Hematopoietic multipotent progenitor cell treated with erythropoietin and hydrocortisone succinate and interleukin-3 and kit ligand, for 15 days (in vitro differentiated cells): ENCODE results near the gene TOX2.
A peak's percentile ranks its signal among the peaks of the same experiment; 100 is the strongest.

Experiments
- DNase-seq: peaks from one replicate; pipeline ENCODE4 v3.0.0-alpha.2; 2015; ENCODE audit warnings: low spot score

Gene TOX2

DNA sequence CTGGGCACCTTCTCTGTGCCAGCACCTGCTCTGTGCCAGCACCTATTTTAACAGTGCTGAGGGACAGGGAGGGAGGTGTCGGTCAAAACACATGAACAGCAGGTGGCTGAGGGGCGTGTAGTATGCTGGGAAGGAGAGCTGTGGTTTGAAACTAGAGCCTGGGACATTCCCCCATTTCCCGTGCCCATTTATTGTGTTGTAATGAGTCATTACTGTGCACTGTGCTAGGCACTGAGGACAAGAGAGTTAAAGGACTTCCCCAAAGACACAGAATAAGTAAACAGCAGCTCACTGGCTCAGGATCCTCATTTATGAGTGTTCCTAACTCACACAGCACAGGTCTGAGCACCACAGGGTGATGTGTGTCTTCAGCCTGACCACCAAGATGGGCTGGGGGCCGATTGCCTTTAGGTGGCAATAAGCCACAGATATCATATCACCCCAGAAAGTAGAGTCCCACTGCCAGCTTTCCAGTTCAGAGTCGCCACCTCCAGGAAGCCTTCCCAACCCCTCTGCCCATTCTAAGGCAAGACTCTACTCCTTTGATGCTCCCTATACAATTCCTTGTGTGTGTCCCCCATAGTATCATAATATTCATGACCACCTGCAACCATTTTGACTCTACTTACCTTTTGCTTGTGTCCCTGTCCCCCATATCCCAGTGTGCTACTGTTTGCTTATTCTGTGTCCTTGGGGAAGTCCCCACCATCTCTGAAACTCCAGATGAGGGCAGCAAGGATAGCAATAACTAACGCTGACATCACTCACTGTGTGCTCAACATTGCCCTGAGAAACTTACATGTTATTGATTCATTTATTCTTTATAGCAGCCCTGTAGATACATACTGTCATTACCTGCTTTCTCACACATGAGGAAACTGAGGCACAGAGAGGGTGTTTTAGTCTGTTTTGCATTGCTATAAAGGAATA lies 87.3 kb downstream of the TOX2 start:
- DNase-seq, result no peak

- no peak for DNase-seq
These were observed 88.2 kb downstream of the TOX2 start for GRCh38 chr20:44002861-44003260.

- DNase-seq, result no peak
These were observed 89.0 kb downstream of the TOX2 start for GRCh38 chr20:44003609-44004008.

GRCh38 chr20:44004306-44004915 lies 89.8 kb downstream of the TOX2 start:
- DNase-seq, result no peak

DNA sequence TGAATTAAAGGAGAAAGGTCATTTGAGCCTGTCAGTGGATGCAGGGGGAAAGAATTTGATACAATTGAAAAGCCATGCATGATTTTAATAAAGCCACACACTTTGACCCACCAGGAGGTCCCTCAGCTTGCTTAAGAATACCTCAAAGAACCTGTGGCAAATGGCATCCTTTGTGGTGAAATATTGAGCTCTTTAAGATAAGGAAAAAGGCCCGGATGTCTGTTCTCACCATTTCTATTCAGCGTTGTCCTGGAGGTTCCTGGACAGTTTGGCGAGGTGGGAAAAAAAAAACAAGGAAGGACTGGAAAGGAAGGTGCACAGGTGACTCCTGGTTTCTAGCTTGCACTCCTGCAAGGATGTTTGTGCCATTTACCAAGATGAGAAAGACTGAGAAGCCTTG lies 91.0 kb downstream of the TOX2 start:
- DNase-seq, result no peak

GRCh38 chr20:44006126-44006525 lies 91.5 kb downstream of the TOX2 start:
- DNase-seq, result no peak

GRCh38 chr20:44006578-44006977 lies 91.9 kb downstream of the TOX2 start:
- no peak for DNase-seq

- DNase-seq, result no peak
These were observed 94.4 kb downstream of the TOX2 start for GRCh38 chr20:44008806-44009678.

- DNase-seq, result no peak
These were observed 95.0 kb downstream of the TOX2 start for GRCh38 chr20:44009679-44009992.

GRCh38 chr20:44010162-44010704 lies 95.6 kb downstream of the TOX2 start:
- peak; percentile 80 for DNase-seq

DNA sequence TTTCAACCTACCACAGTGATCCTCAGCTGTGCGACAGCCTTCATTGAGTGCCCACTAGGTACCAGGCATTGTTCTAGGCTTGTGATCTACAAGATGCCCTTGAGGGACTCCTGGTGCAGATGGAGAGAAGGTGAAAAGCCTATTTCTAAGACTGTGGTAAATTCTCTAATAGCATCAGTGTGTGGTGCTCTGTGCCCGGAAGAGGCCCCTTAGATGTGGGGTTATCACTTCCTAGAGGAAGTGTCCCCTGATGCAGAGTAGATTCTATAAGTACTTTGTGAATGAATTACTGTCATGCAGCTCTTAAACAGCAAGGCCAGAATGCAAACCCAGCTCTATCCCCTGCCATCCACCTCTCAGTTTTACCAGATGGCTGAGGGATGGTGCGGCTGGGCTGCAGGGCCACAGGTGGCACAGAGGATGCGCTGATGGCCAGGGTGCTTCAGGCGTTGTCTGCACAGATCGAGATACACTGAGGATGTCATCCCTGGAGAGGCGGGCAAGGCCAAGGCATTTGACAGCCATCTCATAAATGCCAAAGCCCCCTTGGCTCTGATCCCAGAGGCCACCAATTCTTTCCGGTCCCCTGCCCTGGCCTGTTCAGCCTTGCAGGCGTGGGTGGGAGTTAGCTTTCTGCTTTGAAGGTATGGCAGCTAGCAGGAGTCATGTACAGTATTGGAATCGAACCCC lies 96.7 kb downstream of the TOX2 start:
- no peak for DNase-seq

- DNase-seq, result no peak
These were observed 98.0 kb downstream of the TOX2 start for GRCh38 chr20:44012466-44013226.

- no peak for DNase-seq
These were observed 100.4 kb downstream of the TOX2 start for GRCh38 chr20:44014807-44015732.

DNA sequence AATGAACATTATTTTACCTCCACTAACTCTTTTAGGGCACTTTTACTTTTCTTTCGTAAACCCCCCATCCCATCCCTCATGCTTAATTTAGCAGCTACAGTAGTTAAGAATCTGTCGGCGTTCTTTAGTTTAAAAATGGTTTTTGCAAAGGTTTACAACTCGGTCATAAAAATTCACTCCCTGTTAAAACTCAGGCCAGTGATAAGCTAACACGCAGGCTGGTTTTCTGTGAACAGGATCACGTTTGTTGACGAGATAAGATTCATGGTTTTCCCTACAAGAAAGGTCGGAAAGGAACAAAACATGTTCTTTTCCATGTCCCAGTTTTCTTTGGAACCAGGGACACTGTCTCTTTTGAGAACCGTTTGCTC lies 101.1 kb downstream of the TOX2 start:
- no peak for DNase-seq

- no peak for DNase-seq
These were observed 101.9 kb downstream of the TOX2 start for GRCh38 chr20:44016525-44016924.

GRCh38 chr20:44017211-44017610 lies 102.6 kb downstream of the TOX2 start:
- DNase-seq, result no peak

GRCh38 chr20:44017905-44018258 lies 103.2 kb downstream of the TOX2 start:
- DNase-seq, result no peak

- DNase-seq, result peak; percentile 7
These were observed 103.7 kb downstream of the TOX2 start for GRCh38 chr20:44018259-44018941.

DNA sequence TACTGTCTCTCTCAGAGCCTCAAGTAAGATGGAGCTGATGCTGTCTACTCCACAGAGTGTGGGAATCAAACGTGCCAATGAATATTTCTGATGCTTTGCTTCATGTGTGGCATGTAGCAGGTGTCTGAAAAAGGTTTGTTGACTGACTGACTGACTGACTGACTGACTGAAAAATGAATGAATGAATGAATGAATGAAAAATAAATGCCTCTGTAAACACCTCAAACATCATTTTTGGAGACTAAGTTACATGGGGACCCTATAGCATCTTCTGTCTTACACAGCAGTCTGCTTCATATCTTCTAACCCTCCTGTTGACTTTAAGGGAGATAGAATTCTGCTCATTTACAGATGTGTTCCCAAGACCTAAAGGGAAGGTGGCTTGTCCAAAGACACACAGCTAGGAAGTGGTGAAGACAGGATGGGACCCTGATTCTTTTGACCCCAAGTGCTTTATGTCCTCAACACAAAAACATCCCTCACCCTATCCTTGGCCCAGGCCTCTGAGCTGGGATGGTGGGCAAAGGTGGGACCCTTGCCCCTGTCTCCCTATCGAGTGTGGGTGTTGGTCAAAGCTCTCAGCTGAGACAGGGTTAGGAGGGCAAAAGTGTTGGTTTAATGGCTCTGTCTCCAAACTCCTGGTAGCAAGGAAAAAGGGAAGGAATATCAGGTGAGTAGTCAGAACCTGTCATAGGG lies 104.4 kb downstream of the TOX2 start:
- DNase-seq, result no peak
